ENCODE data around the gene PIP5K1B. TPM values are rescaled to one million over a fixed set of nuclear protein-coding genes. Genes with fewer than 3 reads are reported as not detected.

Gene PIP5K1B
- total and polyA plus RNA-seq, 12 donors = 2.1 to 24.0 (median 9.7) TPM

- TF ChIP-seq POLR2A (IDR thresholded peaks at IDR 0.05) = no peak
- no peak for TF ChIP-seq CTCF (IDR thresholded peaks at IDR 0.05)
- no peak for DNase-seq
- Histone ChIP-seq H3K4me1 (replicated peaks in 1 of 2) (no peaks in the 10 kb centered on the region), H3K4me3 (no peak overlapping the region), H3K27ac (no peak overlapping the region), H3K27me3 (no peaks in the 10 kb centered on the region), H3K9me3 (replicated peaks in 1 of 3) (no peaks in the 10 kb centered on the region), H3K36me3 (replicated peaks in 1 of 2) (no peaks in the 10 kb centered on the region)
- intact Hi-C loops (cut with DNase I) = no loop called here
- WGBS, 4 donors = 81 to 88% (median 84%) methylated on average over 4 of the region's 4 CpGs
Observed at GRCh38 chr9:68950188-68950587, 245.1 kb downstream of the PIP5K1B start.

DNA sequence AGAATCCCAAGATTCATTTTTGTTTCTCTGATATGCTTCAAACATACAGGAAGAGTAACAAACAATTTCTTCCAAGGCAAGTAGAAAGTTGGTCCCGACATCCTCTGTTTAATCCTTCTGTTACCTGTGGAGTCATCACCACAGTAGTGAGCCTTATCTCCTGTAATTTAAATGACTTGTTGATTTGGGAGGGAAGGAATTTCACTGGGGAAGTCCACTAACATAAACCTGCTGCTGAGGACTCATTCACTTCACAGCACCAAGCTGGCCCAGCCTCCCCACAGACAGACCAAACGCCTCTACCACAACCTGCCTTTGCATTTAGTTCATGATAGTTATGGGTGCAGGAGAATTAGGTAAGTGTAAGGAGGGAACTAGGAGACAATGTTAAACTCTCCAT, 245.6 kb downstream of the PIP5K1B start:
- no peak overlapping the region for H3K4me3 ChIP-seq
- H3K4me1 ChIP-seq (replicated peaks in 1 of 2) = no peaks in the 10 kb centered on the region
- H3K9me3 ChIP-seq (replicated peaks in 1 of 3) = no peaks in the 10 kb centered on the region
- H3K27ac ChIP-seq = no peak overlapping the region
- intact Hi-C loops (cut with DNase I) = no loop called here
- DNase-seq = no peak
- H3K27me3 ChIP-seq = no peaks in the 10 kb centered on the region
- TF ChIP-seq POLR2A (IDR thresholded peaks at IDR 0.05) (no peak), CTCF (IDR thresholded peaks at IDR 0.05) (no peak)
- 89 to 93% (median 91%) methylated on average over 2 of the region's 2 CpGs for WGBS, 4 donors
- H3K36me3 ChIP-seq (replicated peaks in 1 of 2) = no peaks in the 10 kb centered on the region

DNA sequence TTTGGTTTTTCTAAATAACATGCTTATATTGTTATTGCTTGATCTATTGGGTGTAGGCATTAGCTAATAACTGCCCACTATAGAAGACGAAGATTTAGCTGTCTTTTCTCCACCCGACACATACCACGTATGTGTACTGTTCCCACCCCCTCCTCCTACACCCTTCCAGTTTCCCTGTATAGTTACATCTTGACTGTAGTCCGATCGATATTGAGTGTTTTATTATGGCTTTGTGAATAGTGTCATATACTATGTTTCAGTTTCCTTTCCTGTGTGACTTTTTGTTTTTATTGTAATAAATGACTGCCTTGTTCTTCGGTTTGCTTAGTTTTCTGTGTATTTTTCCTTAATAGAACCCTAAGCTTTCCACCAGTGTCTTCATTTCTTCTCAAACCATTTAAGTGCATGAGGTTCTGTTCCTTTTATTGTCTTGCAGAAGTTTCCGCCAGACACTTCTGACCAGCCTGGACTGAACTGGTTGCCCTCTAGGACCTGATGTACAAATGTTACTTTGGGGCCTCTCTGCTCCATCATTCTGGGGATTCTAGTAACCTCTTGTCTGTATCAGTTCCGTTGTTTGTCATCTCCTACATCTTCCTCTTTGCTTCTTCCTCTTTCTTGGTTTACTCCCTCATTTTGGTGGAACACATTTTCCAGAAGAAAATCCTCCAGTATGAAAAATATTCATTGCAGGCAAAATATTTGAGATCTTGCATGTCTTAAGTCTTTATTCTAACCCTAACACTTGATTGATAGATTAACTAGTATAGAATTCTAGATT, 247.0 kb downstream of the PIP5K1B start:
- no peak overlapping the region for H3K4me3 ChIP-seq
- H3K4me1 ChIP-seq (replicated peaks in 1 of 2) = no peaks in the 10 kb centered on the region
- TF ChIP-seq POLR2A (IDR thresholded peaks at IDR 0.05) = no peak
- no peak for TF ChIP-seq CTCF (IDR thresholded peaks at IDR 0.05)
- H3K27me3 ChIP-seq = no peaks in the 10 kb centered on the region
- H3K27ac ChIP-seq = no peak overlapping the region
- no peaks in the 10 kb centered on the region for H3K9me3 ChIP-seq (replicated peaks in 1 of 3)
- intact Hi-C loops (cut with DNase I) = no loop called here
- WGBS, 4 donors = 81 to 84% (median 83%) methylated on average over 8 of the region's 8 CpGs
- no peaks in the 10 kb centered on the region for H3K36me3 ChIP-seq (replicated peaks in 1 of 2)
- peak in 1 of 7 donors; percentile 13 for DNase-seq

DNA sequence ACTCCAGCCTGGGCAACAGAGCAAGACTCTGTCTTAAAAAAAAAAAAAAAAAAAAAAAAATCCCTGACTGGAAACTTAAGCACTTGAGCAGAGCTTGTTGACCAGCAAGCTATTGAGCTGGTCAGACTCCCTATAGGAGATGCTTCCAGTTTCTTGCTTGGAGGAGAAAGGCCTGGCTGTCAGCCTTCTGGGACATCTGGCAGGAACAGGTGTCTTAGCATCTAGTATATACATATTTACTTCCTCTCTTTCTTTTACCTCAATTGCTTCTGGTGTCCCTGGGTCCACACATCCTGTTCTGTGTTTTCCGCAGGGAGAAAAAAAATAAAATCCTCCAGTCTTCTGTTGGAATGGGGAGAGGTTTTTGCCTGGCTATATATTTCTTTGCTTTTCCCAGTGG, 248.7 kb downstream of the PIP5K1B start:
- DNase-seq = no peak
- no peaks in the 10 kb centered on the region for H3K4me1 ChIP-seq (replicated peaks in 1 of 2)
- H3K27ac ChIP-seq = no peak overlapping the region
- TF ChIP-seq CTCF (IDR thresholded peaks at IDR 0.05) (no peak), POLR2A (IDR thresholded peaks at IDR 0.05) (no peak)
- intact Hi-C loops (cut with DNase I) = no loop called here
- WGBS, 4 donors = 75 to 93% (median 85%) methylated on average over 1 of the region's 1 CpG
- no peaks in the 10 kb centered on the region for H3K9me3 ChIP-seq (replicated peaks in 1 of 3)
- no peaks in the 10 kb centered on the region for H3K36me3 ChIP-seq (replicated peaks in 1 of 2)
- H3K27me3 ChIP-seq = no peaks in the 10 kb centered on the region
- no peak overlapping the region for H3K4me3 ChIP-seq
